H1 (cell line): ENCODE measurements around the gene CD58. TPM values are rescaled to one million over a fixed set of nuclear protein-coding genes. Genes with fewer than 3 reads are reported as not detected.

ENCODE experiments used
- FOSL1 ChIP-seq: IDR thresholded peaks from 2 replicates; pipeline ENCODE4 v1.6.1; 2011; ENCODE audit warnings: mild to moderate bottlenecking, low read depth, low read length, moderate library complexity; ENCODE audit not compliant: insufficient read depth
- KDM5A ChIP-seq: fragments of 200-600 bp; IDR thresholded peaks from 2 replicates; pipeline ENCODE4 v1.7.1; 2012; ENCODE audit warnings: mild to moderate bottlenecking, low read length, inconsistent platforms, mixed read lengths
- SP1 ChIP-seq: IDR thresholded peaks from 2 replicates; pipeline ENCODE4 v1.6.1; 2011; ENCODE audit warnings: low read depth, low read length
- SP2 ChIP-seq: IDR thresholded peaks from 2 replicates; pipeline ENCODE4 v1.6.1; 2012; ENCODE audit warnings: mild to moderate bottlenecking, low read length, inconsistent platforms
- polyA plus RNA-seq, 7 experiments: library from polyadenylated mRNA; depleted of rRNA in 3 of 7; stranded (reverse) in 5 of 7; unstranded in 2 of 7; fragments of >200 nt in 5 of 7; fragments of 200-250 nt in 2 of 7; gene quantifications; 1 replicate in 5 of 7; 2 replicates in 1 of 7; 4 replicates in 1 of 7; pipeline versions ENCODE4 v1.2.1 to v1.2.3, GENCODE V29; 2011 to 2013; ENCODE audit warnings: missing spikeins in 2 of 7, mixed read lengths in 2 of 7
- total RNA-seq: library from RNA; stranded (reverse); fragmentation: NEBNext Ultra II Directional; extraction: Animal tissue kit (Norgen Biotek cat#: 25700); gene quantifications from 2 replicates; pipeline ENCODE4 v1.2.1, GENCODE V29; 2021

The CD58 gene
- total and polyA plus RNA-seq, 2 of the 8 experiments (the other 6 are each of a cell fraction or from before 2014, with no cell fraction given): 5.3 to 5.5 TPM

DNA sequence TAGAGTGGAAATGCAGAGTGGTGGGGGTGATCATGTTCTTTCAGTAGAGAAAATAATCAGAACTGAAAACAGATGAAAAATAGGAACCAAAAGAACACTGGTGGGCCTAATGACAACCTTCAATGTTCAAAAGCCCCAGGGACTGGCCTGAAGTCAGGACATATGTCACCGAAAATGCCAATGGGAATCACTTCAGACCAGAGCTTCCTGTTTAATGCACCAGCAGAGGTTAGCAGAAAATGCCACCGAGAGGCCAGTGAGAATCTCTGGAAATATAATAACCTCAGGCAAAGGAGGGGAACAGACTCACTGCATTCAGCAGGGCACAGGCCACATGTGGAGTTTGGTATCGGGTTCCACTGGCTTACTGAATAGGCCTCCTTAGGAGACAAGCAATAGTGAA, 15.9 kb upstream of the CD58 start (continued):
- TF ChIP-seq SP1: no peak
- no peak for TF ChIP-seq FOSL1
- TF ChIP-seq KDM5A: no peak
- TF ChIP-seq SP2: no peak
